ENCODE data around the gene RGCC. TPM values are rescaled to one million over a fixed set of nuclear protein-coding genes. Genes with fewer than 3 reads are reported as not detected.

Gene RGCC
- total and polyA plus RNA-seq, 2 of the 4 experiments (the other 2 are of a cell fraction), result 7.5 to 7.6 TPM

DNA sequence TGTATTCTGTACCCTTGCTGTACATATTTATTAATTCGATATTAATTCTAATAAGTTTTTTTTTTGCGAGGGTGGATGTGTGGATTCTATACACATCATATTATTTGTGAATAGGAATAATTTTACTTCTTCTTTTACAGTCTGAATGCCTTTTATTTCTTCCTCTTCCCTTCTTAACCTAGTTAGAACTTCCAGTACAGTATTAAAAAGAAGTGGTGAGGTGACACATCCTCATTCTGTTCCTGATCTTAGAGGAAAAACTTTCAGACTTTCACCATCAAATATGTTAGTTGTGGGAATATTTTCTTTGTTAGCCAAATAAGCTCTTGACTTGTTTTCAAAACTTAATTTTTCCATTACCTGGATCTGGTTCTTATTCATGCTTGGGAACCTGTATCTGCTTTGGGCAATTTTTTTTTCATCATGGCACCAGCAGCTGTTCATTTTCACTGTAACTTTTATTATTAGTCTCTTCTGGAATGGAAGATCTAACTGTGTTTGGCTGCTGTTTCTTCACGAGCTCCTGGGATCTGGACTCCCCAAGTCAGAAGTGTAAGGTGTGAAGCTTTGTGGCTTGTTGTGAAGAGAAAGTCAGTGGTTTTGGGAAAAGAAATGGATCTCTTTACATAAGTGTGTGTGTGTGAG is 33.1 kb downstream of the RGCC start:
- Histone ChIP-seq H2BK20ac (ENCODE audit: low read depth, low read length) (no peak overlapping the region), H3K4me1 (ENCODE audit: control insufficient read depth, insufficient read depth, low read length) (peaks cover 6% of the 10 kb centered on the region), H2BK5ac (ENCODE audit: low read depth, low read length, poor library complexity, severe bottlenecking) (no peak overlapping the region), H4K8ac (ENCODE audit: low read depth in 2 of 2, low read length in 2 of 2) (no peak overlapping the region), H3K27me3 (ENCODE audit: control insufficient read depth, insufficient read depth, low read length) (no peaks in the 10 kb centered on the region), H3K4me2 (ENCODE audit: low read depth, low read length) (no peak overlapping the region), H2BK15ac (ENCODE audit: low read depth, low read length) (no peak overlapping the region), H3K18ac (ENCODE audit: low read depth, low read length) (no peak overlapping the region), H4K5ac (ENCODE audit: low read depth, low read length) (no peak overlapping the region), H4K91ac (ENCODE audit: insufficient read depth, low read depth, low read length) (no peak overlapping the region), H3K14ac (replicated peaks; ENCODE audit: low read depth, low read length) (no peak overlapping the region), H4K20me1 (ENCODE audit: insufficient read depth, low read length) (no peaks in the 10 kb centered on the region), H3K56ac (ENCODE audit: extremely low read depth, insufficient read depth, low read length) (no peak overlapping the region), H2AK5ac (ENCODE audit: low read depth, low read length) (no peak overlapping the region), H3K9ac (ENCODE audit: low read depth, low read length) (no peak overlapping the region), H2BK120ac (ENCODE audit: low read depth, low read length) (no peak overlapping the region), H3K27ac (ENCODE audit: insufficient read depth, low read length) (no peak overlapping the region), H3K9me1 (ENCODE audit: insufficient read depth, low read length) (peaks cover 17% of the 10 kb centered on the region), H3K9me3 (ENCODE audit: control insufficient read depth, insufficient read depth, low read length) (no peaks in the 10 kb centered on the region; the same call in 1 of the 2 replicates), H3K23ac (ENCODE audit: low read depth, low read length) (no peak overlapping the region), H2AFZ (replicated peaks; ENCODE audit: low read length, poor library complexity) (no peak overlapping the region), H2AK9ac (replicated peaks; ENCODE audit: low read depth, low read length, poor library complexity) (no peak overlapping the region), H3K36me3 (ENCODE audit: control insufficient read depth, insufficient read depth, low read length) (no peaks in the 10 kb centered on the region), H3K79me1 (ENCODE audit: low read depth in 1 of 2, low read length in 2 of 2) (no peaks in the 10 kb centered on the region), H3K4ac (ENCODE audit: low read depth, low read length) (no peak overlapping the region), H3K4me3 (ENCODE audit: insufficient read depth, low read depth, low read length) (no peak overlapping the region)
- DNase-seq (no peak), ATAC-seq (ENCODE audit: low read depth) (no peak)
- no CpG with 5 or more reads among the region's 3 CpGs for WGBS, 2 experiments (ENCODE audit: extremely low coverage in 2 of 2, insufficient read length in 1 of 2)
- in situ Hi-C loops (cut with MboI; ENCODE audit: low sequenced_read_pairs), result no loop called here
- no peak for TF ChIP-seq CEBPB (IDR thresholded peaks at IDR 0.05; ENCODE audit: low read depth, low read length)
- TF ChIP-seq SMC3 (IDR thresholded peaks at IDR 0.05; ENCODE audit: low read depth, low read length), result no peak
- TF ChIP-seq CHD1 (IDR thresholded peaks at IDR 0.05; ENCODE audit: low read depth, low read length), result no peak
- no peak for TF ChIP-seq NFE2L2 (IDR thresholded peaks at IDR 0.05; ENCODE audit: low read depth, low read length)
- TF ChIP-seq RAD21 (IDR thresholded peaks at IDR 0.05; ENCODE audit: low read length), result no peak
- no peak for TF ChIP-seq MAZ (IDR thresholded peaks at IDR 0.05; ENCODE audit: borderline replicate concordance, low read depth, low read length)
- TF ChIP-seq, protein P1, sequence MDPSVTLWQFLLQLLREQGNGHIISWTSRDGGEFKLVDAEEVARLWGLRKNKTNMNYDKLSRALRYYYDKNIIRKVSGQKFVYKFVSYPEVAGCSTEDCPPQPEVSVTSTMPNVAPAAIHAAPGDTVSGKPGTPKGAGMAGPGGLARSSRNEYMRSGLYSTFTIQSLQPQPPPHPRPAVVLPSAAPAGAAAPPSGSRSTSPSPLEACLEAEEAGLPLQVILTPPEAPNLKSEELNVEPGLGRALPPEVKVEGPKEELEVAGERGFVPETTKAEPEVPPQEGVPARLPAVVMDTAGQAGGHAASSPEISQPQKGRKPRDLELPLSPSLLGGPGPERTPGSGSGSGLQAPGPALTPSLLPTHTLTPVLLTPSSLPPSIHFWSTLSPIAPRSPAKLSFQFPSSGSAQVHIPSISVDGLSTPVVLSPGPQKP (IDR thresholded peaks at IDR 0.05; ENCODE audit: borderline replicate concordance, low read depth, low read length), result no peak
- TF ChIP-seq MXI1 (IDR thresholded peaks at IDR 0.05; ENCODE audit: borderline replicate concordance, low read depth, low read length), result no peak
- TF ChIP-seq RCOR1 (IDR thresholded peaks at IDR 0.05; ENCODE audit: insufficient replicate concordance, low read length), result no peak
- TF ChIP-seq MAFK (IDR thresholded peaks at IDR 0.05; ENCODE audit: low read depth, low read length), result no peak
- no peak for TF ChIP-seq POLR2A (IDR thresholded peaks at IDR 0.05; ENCODE audit: low read depth, low read length)
- no peak for TF ChIP-seq RFX5 (IDR thresholded peaks at IDR 0.05; ENCODE audit: low read depth, low read length)
- no peak for TF ChIP-seq BHLHE40 (IDR thresholded peaks at IDR 0.05; ENCODE audit: low read depth, low read length)
- TF ChIP-seq, protein P2, sequence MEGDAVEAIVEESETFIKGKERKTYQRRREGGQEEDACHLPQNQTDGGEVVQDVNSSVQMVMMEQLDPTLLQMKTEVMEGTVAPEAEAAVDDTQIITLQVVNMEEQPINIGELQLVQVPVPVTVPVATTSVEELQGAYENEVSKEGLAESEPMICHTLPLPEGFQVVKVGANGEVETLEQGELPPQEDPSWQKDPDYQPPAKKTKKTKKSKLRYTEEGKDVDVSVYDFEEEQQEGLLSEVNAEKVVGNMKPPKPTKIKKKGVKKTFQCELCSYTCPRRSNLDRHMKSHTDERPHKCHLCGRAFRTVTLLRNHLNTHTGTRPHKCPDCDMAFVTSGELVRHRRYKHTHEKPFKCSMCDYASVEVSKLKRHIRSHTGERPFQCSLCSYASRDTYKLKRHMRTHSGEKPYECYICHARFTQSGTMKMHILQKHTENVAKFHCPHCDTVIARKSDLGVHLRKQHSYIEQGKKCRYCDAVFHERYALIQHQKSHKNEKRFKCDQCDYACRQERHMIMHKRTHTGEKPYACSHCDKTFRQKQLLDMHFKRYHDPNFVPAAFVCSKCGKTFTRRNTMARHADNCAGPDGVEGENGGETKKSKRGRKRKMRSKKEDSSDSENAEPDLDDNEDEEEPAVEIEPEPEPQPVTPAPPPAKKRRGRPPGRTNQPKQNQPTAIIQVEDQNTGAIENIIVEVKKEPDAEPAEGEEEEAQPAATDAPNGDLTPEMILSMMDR (conservative IDR thresholded peaks at IDR 0.05; ENCODE audit: low read depth, low read length), result no peak
- no peak for TF ChIP-seq FOS (IDR thresholded peaks at IDR 0.05; ENCODE audit: low read depth, low read length)
- TF ChIP-seq, protein P3, sequence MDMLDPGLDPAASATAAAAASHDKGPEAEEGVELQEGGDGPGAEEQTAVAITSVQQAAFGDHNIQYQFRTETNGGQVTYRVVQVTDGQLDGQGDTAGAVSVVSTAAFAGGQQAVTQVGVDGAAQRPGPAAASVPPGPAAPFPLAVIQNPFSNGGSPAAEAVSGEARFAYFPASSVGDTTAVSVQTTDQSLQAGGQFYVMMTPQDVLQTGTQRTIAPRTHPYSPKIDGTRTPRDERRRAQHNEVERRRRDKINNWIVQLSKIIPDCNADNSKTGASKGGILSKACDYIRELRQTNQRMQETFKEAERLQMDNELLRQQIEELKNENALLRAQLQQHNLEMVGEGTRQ (IDR thresholded peaks at IDR 0.05; ENCODE audit: low read depth, low read length), result no peak
- POLR2A ChIA-PET (ENCODE audit: unreplicated experiment), result no interaction called here
- CTCF ChIA-PET, result interaction anchor here (0.6 kb wide), 1 partner anchor 11 kb away, joined by 3 read pairs; no protein-coding TSS in a partner anchor
- no TSS peak for BruUV-seq (replicated peaks)
- dilution Hi-C loops (cut with HindIII; ENCODE audit: low sequenced_read_pairs, unreplicated experiment), result no loop called here
- intact Hi-C loops (cut with micrococcal nuclease), result no loop called here
